Umbilical cord (tissue), 2 donors: ENCODE measurements around the gene ANKRD13A. TPM values are rescaled to one million over a fixed set of nuclear protein-coding genes. Genes with fewer than 3 reads are reported as not detected.

ENCODE experiments used
- DNase-seq: peaks from one replicate; pipeline ENCODE4 v3.0.0-alpha.2; 2015; ENCODE audit warnings: low spot score
- total RNA-seq: library from RNA; depleted of rRNA; stranded (reverse); fragments of >200 nt; gene quantifications from one replicate; pipeline ENCODE4 v1.2.3, GENCODE V29; 2014; ENCODE audit warnings: low replicate concordance; ENCODE audit not compliant: insufficient read depth

ANKRD13A gene
- total RNA-seq, 1 donor from 2014 or later, result 58.3 TPM

DNA sequence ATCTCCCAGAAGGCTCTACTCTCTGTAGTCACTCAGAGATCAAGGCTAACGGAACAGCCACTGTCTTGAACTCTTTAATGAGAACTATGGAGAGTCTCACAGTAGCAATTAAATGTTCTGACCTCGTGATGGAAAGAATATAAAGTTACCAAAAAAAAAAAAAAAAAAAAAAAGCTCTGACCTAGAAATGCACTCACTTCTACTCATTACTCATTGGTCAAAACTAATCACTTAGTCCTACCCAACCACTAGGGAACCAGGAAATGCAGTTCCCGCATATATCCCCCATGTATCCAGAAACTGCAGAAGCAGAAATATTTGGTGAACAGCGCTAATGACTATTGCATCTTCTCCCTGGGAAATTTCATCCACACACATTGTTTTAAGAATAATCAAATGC, 78.6 kb downstream of the ANKRD13A start:
- DNase-seq, result no peak

GRCh38 chr12:110079477-110080400, 80.5 kb downstream of the ANKRD13A start:
- peak; percentile 21 for DNase-seq

- DNase-seq, result no peak
Observed at GRCh38 chr12:110080410-110080809, 81.2 kb downstream of the ANKRD13A start.

GRCh38 chr12:110084314-110085015, 85.2 kb downstream of the ANKRD13A start:
- no peak for DNase-seq

- DNase-seq, result peak; percentile 26
Observed at GRCh38 chr12:110088216-110088615, 89.0 kb downstream of the ANKRD13A start.

DNA sequence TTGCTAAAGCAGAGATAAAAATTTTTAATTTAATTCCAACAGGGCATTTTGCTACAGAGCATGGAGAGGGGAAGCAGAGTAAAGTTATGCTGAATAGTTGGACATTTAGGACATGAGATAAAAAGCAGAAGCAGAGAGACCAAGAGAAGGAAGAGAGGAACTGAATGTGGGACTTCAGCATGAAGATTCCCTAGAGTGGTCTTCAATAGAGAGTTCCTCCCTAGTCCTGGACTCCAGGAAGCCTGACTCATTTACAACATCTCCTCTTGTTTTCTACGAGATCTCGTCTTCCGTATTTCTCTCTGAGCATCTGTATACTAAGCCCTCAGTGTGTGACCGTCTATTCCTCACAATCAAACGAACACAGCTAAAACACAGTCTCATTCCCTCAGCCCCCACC, 89.7 kb downstream of the ANKRD13A start:
- DNase-seq, result peak; percentile 34

Other genes starting within 250 kb of the ANKRD13A start
- gene TRPV4, start 166.0 kb upstream of the ANKRD13A start, total RNA-seq, result 0.48 TPM
- 30.6 TPM for gene GLTP, start 118.9 kb upstream of the ANKRD13A start, total RNA-seq
- gene TCHP, start 99.2 kb upstream of the ANKRD13A start, total RNA-seq, result 22.6 TPM
- gene GIT2, start 3.1 kb upstream of the ANKRD13A start, total RNA-seq, result 33.7 TPM
- gene C12orf76, start 49.1 kb downstream of the ANKRD13A start, total RNA-seq, result 28.6 TPM
- gene IFT81, start 124.9 kb downstream of the ANKRD13A start, total RNA-seq, result 34.9 TPM